GM19395 (cell line): ENCODE data around the gene PLA2G12A.

Experiments
- ATAC-seq: cut with Tn5 transposase; IDR thresholded peaks from one replicate; pipeline ENCODE4 v1.9.1; 2021; ENCODE audit warnings: mild to moderate bottlenecking, moderate library complexity; ENCODE audit not compliant: unreplicated experiment

The PLA2G12A gene

GRCh38 chr4:109729117-109729717, 653 bp downstream of the PLA2G12A start:
- no peak for ATAC-seq

DNA sequence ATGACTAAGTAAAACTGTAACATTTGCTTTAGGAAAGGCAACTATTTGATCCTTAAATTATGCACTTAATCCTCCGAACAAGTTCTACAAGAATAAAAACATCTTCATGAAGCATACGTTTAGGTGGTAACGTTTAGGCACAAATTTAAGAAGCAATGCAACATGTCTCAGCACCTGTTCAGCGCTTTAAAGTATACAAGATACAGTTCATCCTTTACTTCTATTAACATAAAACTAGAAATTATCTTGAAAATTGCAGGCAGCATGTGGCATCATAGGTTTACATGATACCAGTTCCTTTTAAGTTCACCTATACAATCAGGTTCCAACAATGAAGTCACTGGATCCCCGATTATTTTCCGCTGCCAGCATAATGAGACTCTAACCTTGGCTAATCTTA, 1.5 kb downstream of the PLA2G12A start:
- no peak for ATAC-seq

GRCh38 chr4:109723110-109723509, 6.8 kb downstream of the PLA2G12A start:
- ATAC-seq: no peak

GRCh38 chr4:109722357-109722756, 7.5 kb downstream of the PLA2G12A start:
- ATAC-seq: no peak

DNA sequence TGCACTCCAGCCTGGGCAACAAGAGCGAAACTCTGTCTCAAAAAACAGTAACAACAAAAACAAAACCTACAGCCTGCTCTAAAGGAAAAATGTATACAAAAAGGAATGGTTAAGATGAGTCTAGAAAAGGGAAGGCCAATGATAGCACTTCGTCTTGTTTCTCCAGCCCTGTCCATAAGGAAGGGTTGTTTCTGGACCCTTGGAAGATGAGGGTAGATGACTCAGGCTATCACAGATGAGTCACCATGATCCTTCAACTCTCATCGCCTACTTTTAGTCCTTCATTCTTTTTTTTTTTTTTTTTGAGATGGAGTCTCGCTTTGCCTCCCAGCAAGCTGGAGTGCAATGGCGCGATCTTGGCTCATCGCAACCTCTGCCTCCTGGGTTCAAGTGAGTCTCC, 8.8 kb downstream of the PLA2G12A start:
- ATAC-seq: no peak

GRCh38 chr4:109719604-109720003, 10.3 kb downstream of the PLA2G12A start:
- ATAC-seq: no peak

- ATAC-seq: no peak
These were observed 11.1 kb downstream of the PLA2G12A start for GRCh38 chr4:109718759-109719158.

DNA sequence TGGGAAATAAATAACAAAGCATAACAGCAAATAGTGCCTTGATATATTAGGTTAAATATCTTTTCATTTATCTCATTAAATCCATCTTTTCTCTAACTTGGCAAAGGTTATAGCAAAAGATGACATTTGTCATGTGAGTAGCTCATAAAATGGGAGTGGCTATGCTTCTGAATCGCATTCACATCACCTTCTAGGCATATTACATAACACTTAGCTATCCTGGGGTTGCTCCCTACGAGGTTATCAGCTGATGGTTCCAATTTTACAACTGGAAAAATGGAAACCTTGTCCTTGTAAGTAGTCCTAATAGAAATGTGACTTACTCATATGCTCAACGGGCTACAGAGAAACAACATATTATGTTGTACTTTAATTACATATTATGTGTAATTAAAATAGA, 16.4 kb downstream of the PLA2G12A start:
- ATAC-seq: no peak

GRCh38 chr4:109708990-109709389, 20.9 kb downstream of the PLA2G12A start:
- ATAC-seq: peak; percentile 98

- ATAC-seq: no peak
These were observed 21.4 kb downstream of the PLA2G12A start for GRCh38 chr4:109708435-109708834.

DNA sequence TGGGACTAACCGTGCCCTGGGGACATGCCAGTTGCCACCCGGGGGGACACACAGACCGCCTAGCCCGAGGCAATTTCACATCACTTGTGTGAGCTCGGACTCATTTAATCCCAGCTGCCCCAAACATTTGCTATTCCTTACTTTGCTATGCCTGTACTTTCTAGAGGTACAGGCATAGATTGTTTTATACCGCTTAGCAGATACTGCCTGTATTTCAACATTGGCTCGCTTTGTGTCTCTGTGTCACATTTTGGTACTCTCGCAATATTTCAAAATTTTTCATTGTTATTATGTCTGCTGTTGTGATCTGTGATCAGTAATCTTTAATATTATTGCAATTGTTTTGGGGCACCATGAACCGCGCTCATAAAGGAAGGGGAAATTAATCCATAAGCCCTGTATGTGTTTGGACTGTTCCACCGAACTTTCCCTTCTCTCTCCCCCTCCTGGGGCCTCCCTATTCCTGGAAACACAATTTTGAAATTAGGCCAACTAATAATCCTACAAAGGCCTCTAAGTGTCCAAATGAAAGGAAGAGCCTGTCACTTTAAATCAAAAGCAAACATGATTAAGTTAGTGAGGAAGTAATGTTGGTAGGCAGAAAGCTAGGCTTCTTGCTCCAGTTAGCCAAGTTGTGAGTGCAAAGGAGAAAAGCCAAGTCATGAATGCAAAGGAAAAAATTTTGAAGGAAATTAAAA, 26.1 kb downstream of the PLA2G12A start:
- ATAC-seq: no peak

DNA sequence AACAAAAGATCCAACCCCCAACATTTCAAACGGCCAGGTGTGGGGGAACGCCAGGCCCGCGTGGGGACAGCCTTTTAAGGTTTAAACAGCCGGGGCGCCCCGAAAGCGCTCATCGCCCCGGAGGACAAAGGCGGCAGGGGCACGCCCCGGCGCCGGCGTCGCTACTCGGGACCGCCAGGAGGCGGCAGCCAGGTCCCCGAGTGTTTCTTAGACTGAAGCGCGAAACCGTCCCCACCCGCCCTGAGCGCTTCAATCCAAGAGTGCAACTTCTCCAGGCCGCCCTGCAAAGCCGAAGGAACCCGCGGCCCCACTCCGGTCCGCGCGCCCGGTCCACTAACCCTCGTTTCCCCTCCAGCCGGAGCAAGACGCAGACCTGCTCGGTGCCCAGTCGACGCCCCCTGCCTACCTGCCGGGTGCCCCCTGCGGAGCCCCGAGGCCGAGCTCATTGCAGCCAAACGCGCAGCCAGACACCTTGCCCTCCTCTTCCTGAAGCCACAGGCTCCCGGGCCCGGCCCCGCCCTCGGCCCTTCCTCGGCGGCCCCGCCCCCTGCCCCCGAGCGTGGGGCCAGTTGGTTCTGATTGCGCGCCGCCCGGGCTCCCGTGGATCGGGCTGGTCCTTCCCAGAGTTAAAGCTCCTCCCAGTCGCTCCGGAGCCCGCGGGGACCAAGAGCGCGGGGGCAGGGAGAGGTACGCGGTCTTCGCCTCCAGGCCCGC, 26.8 kb downstream of the PLA2G12A start, which contains the start of gene CASP6:
Gene CASP6, minus strand, starts transcription at position 496 of the 714 bp plus-strand sequence. Its CDS starts 50 bp downstream, at position 446.
- peak; percentile 71 for ATAC-seq

GRCh38 chr4:109701566-109702410, 28.1 kb downstream of the PLA2G12A start:
- ATAC-seq: peak; percentile 6

DNA sequence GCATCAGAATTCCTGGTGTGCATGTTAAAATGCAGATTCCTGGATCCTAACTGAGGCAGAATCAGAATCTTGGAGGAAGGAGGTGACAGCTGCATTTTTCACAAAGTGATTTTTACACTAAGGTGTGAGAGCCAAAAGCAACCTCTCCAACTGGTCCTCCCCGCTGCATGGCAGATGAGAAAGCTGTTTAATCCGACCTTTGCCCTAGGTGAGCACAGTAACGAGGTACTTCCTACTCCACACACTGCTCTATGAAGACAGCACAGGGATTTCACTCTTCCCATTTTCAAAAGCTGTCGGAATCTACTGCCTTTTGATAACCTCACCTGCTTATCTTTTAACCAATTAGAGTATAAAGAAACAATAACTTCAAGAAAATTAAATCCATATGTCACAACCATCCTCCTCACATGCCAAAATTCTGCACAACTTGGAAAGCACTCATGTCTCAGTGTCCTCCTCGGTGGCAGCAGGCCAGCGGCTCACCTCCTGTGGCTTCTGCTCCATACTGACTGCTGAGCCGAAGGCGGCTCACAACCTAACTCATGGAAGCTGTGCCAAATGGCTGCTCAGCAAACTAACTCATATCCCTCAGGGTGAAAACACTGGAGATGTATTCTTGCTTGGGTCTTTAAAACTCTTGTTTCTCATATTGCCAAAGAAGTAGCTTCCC, 30.2 kb downstream of the PLA2G12A start:
- ATAC-seq: no peak

DNA sequence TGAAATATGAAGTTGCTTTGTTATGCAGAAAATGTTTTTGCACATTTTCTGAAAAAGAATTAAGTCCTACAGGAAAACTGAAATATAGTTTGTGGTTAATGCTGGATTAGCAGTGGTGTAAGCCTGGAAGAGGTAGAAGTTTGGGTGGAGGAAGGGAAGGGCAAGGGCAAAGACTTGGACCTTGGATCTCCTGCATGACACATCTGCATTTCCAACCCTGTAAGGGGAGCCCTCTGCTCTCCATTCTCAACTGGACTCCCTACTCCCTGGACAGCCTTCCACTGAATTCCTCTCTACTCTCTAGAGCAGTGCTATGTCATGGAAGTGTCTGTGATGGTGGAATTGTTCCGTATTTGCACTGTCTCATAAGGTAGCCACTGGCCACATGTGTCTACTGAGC, 31.2 kb downstream of the PLA2G12A start:
- ATAC-seq: no peak

DNA sequence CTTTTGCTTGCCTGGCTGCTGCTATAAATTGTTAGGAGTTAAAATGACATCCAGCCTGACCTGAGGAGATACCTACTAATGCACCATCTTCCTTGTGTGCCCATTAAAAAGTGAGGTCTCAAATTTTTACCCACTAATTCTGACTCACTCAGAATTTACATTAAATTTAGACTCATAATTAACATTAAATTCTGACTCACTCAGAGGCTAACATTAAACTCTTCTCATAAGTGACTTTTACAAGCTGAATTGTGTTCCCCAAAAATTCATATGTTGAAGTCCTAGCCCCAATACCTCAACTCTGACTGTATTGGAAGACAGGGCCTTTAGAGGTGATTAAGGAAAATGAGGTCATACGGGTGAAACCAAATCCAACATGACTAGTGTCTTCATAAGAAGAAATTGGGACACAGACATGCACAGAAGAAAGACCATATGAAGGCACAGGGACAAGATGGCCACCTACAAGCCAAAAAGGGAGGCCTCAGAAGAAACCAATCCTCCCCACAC, 38.4 kb downstream of the PLA2G12A start:
- no peak for ATAC-seq

DNA sequence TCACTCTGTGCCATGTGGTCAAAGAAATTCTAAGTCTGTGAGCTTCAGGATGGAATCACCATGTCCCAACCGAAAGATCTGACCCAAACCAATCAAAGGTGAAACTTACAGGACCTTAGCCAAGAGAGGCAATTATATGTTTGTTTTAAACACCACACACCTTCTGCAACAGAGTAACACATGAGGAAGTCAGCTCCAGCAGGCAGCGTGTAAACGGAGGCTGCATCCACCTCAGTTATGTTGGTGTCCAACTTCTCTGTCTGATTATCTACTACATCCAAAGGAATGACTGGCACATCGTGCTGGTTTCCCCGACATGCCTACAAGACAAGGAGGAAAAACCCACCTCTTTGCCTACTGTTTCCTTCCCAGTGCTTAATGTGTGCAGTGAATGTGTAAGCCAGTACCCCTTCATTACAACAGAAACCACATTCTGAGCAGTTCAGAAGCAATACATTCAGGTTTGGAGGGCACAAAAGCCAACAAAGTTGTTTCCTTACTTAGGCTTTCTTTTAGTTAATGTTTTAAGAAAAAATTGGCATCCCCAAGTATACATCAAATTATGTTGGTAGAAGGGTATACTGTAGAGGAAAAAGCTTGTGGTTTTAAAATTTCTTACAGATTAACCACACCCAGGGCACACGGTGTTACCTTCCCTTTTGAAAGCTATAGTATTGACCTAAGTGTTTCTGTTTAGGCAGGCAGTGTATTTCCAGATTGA, 39.0 kb downstream of the PLA2G12A start:
- peak; percentile 95 for ATAC-seq

- ATAC-seq: no peak
These were observed 45.1 kb downstream of the PLA2G12A start for GRCh38 chr4:109684727-109685126.

DNA sequence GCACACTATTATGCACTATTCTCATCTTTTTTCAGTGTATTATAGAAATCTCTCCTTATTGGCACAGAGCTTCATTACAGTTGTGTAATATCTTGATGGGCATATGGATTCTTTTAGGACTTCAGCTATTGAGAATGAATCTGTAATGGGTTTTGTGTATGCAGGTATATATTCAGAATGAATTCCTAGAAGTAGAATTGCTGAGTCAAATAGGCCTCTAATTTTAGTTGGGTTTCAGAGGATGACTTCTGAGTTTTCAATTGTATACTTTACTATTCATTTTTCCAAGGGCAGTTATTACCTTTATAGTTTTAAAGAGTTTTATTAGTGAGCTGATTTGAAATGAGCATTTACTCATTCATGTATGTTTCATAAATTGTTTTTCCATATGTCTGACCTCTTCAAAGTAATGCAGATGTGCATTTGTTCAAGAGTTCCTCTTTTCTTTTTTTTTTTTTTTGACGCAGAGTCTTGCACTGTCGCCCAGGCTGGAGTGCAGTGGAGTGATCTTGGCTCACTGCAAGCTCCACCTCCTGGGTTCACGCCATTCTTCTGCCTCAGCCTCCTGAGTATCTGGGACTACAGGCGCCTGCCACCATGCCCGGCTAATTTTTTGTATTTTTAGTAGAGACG, 46.1 kb downstream of the PLA2G12A start:
- no peak for ATAC-seq
